HG02938 (cell line): Measurements from ENCODE around the gene VSIR.

Experiments used
- ATAC-seq: cut with Tn5 transposase; IDR thresholded peaks from one replicate; pipeline ENCODE4 v1.9.1; 2021; ENCODE audit warnings: mild to moderate bottlenecking, moderate library complexity; ENCODE audit not compliant: unreplicated experiment

The VSIR gene

GRCh38 chr10:71773221-71773971, at the start of gene VSIR:
Gene VSIR, minus strand, starts transcription at chr10:71773520. Its CDS starts 81 bp downstream, at chr10:71773439.
- ATAC-seq: no peak

DNA sequence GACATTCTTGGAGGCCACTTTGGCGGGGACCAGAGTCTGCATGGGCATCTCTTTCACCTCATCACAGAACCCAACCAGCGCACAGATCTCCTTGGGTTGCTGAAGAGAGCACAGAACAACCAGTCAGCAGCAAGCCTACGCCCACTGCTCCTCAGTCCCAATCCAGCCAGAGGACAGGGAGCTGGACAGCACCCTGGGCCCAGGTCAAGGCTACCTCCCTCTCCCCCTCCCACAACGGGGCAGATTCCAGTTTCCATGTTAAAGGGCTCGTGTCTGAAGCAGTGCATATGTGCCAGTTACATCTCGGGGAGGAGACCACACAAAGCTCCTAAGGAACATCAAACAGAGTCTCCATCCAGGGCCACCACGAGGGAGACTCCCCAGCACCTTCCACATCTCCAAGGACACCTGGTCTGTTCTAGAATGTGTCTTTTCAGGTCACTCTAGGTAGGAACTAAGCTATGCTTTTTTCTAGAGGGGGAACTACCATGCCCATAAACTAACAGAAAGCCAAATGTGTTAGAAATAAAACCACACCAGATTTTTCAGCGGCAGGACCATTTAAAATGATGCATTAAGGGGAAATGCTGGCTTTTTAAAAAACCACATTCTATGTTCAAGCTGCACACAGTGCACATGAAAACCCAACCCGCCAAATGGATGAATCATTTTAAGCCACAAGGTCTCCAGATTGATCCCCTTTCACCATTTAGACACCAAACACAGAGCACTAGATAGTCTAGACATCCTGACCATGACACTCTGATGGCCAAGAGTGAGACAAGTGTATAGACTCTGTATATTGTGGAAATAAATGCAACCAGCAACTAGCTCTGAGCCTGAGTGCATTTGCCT, 48.8 kb upstream of the VSIR start:
- no peak for ATAC-seq

- no peak for ATAC-seq
Measured at GRCh38 chr10:71820966-71821365, 47.6 kb upstream of the VSIR start.

- ATAC-seq: no peak
Measured at GRCh38 chr10:71819985-71820384, 46.7 kb upstream of the VSIR start.

DNA sequence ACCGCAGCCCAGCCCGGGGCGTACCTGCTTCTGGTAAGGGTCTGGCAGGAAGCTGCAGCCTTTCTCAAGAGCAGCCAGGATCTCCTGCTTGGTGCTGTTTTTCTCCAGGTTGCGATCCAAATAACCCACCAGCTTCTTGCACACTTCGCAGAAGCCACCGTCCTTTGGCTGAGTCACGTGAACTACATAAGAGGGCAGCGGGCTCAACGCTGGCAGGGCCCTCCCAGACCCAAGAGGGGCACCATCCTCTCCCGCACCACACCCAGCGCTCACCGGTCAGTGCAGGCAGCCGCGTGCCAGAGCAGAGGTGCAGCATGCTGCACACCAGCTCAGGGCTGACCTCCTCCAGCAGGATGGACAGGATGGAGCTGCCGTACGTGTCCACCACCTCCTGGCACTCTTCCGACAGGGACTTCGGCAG, 46.1 kb upstream of the VSIR start:
- ATAC-seq: no peak

DNA sequence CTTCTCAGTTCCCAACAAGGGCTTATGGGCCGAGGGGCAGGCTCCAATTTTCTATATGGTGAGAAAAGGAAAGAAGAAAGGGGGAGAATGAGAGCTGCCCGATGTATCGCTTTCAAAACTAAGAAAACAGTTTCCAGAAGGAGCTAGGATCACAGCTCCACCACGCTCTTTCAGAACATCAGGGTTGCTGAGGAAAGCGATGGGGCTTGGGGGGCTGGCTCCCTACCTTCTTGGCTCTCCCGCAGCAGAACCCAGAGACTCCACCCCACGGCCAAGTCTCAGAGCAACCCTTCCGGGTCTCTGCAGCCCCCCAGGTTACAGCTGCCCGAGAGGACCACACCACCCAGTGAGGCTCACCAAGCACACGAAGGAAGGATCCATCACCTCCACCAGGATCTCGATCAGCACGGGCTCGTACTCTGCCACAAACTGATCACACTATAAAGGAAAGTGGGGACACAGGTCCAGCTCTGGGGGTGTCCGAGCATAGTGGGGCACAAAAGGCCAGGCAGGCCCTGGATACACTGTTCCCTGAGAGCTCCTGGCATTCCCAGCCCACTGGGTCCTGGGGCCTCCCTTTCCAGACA, 45.4 kb upstream of the VSIR start:
- ATAC-seq: no peak

- ATAC-seq: no peak
Measured at GRCh38 chr10:71817831-71818655, 44.7 kb upstream of the VSIR start.

DNA sequence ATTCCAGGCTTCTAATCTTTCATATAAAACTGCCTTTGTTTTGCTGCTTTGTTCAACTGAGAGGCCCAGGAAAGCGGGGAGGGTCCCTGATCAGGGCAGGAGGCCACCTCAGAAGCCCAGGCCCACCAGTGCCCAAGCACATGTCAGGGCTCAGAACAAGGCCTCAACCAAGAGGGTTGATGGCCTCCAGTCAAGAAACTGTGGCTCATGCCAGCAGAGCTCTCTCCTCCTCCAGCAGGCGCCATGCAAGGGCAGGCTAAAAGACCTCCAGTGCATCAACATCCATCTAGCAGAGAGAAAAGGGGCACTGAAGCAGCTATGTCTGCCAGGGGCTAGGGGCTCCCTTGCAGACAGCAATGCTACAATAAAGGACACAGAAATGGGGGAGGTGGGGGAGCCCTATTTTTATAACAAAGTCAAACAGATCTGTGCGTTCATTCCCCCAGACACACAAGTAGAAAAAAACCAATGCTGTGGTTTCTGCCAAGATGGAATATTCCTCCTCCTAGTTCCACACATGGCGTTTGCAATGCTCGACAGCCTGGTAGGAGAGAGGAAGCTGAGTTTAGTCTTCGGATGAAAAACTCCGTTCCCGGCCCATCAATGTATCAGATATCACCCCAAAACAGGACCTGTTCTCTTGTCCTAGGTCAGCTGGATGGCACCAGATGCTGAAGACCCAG, 43.8 kb upstream of the VSIR start:
- no peak for ATAC-seq

GRCh38 chr10:71816421-71816851, 43.1 kb upstream of the VSIR start:
- ATAC-seq: no peak

GRCh38 chr10:71815515-71816130, 42.3 kb upstream of the VSIR start:
- no peak for ATAC-seq

- no peak for ATAC-seq
Measured at GRCh38 chr10:71814922-71815411, 41.6 kb upstream of the VSIR start.

DNA sequence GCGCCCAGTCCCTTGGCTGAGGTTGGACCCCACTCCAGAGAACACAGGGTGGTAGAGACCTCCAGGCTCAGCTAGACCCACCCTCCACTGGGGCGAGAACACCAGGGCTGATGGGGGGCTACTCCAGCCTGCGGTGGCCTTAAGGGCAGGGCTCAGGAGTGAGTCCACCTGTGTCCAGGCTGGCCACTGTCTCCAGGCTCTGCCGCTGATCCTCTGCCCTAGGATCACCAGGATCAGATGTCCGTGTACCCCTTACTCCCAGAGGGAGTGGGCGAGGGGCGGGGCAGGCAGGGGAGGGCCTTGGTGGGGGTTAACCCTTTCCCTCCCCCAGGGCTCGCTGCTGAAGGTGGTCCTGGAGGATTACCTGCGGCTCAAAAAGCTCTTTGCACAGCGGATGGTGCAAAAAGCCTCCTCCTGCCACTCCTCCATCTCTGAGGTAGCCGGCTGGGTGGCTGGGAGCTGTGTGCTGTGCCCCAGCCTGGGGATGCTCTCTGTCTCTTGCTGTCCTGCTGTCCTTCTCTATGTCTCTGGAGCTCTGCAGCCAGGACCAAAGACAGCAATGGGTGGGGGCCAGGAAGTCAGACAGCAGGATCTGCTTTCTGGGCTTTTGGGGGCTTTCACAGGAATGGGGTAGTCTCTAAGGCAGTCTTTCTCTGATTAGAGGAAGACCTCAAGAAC, 39.7 kb upstream of the VSIR start:
- ATAC-seq: no peak

DNA sequence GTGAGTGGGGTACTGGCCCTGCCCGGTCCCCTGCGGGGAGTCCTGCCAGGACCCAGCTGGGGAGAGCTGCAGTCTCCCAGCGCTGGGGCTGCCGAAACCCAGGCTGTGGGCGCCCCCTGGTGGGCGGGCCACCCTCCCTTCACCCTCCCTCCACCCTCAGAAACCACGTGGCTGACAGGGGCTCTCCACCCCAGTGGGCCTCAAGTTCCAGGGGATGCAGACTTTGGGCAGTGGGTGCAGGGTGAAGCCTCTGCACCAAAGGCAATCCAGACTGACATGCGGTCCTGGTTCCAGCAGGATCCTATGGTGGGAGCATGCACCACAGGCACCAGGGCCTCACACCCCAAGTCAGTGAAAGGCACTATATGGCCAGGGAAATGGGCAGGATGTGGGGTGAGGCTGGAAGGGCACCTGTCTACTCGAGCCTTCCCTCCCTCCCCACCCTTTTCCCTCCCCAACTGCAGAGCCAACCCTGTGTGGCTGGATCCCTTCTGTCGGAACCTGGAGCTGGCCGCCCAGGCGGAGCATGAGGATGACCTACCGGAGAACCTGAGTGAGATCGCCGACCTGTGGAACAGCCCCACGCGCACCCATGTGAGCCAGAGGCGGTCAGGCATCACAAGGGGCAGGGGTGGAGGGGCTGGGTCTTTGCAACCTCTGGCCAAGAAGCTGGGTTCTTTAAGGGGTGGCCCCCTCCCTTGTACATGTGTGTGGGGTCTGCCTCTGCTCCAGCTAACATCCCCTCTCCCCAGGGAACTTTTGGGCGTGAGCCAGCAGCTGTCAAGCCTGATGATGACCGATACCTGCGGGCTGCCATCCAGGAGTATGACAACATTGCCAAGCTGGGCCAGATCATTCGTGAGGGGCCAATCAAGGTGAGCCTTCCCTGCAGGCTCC, 38.9 kb upstream of the VSIR start:
- no peak for ATAC-seq

- ATAC-seq: no peak
Measured at GRCh38 chr10:71811351-71811750, 38.0 kb upstream of the VSIR start.

DNA sequence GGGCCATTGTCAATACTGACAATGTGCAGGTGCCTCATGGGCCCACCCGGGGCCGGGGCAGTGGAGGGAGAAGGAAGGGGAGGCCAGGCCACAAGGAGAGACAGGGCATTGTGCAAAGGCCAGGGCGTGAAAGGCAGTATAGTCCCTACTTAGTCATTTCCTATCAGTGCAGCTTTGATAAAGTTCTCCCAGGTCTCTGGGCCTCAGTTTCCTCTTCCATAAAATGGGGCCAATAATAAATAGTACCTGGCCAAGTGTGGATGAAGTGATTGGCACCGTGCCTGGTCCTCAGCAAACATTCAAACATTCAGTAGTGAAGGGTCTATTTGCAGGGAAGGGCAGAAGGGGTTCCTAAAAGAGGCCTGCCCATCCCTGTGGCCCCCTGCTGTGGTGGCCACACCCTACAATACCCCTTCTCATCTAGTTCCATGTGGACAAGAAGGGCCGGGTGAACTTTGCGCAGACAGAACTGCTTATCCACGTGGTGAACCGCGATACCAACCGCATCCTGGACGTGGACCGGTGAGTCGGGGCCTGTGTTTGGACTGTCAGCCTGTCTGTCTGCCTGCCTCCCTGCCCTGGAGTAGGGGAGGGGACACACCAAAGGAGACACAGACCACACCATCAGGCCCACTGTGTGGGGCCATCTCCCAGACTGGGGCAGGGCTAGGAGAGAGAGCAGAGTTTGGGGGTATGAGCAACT, 36.9 kb upstream of the VSIR start:
- no peak for ATAC-seq

GRCh38 chr10:71809628-71810027, 36.3 kb upstream of the VSIR start:
- ATAC-seq: no peak
